ENCODE data around the gene CHSY1. TPM values are rescaled to one million over a fixed set of nuclear protein-coding genes. Genes with fewer than 3 reads are reported as not detected.

The CHSY1 gene
- total RNA-seq, 1 donor from 2014 or later, result 38.2 TPM

- H3K27ac Mint-ChIP-seq (ENCODE audit: unreplicated experiment), result no peak overlapping the region
- H3K27me3 Mint-ChIP-seq (ENCODE audit: unreplicated experiment), result peaks cover 9% of the 10 kb centered on the region
Measured at GRCh38 chr15:101266787-101267186, 14.9 kb upstream of the CHSY1 start.

DNA sequence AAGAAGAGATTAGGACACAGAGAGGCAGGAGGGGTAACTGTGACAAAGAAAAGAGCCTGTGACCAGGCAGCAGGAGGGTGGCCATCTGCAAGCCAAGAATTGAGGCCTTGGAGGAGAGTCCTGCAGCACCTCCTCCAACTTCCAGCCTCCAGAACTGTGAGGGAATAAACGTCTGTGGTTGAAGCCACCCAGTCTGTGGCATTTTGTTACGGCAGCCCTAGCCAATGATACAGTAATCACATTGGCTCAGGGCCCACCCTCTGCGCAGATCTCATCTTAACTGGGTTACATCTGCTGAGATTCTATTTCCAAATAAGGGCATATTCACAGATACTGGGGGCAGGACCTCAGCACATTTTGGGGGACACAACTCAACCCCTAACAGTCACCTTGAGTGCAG lies 14.2 kb upstream of the CHSY1 start:
- H3K27ac Mint-ChIP-seq (ENCODE audit: unreplicated experiment), result no peak overlapping the region
- no peaks in the 10 kb centered on the region for H3K4me1 Mint-ChIP-seq (ENCODE audit: low read depth, unreplicated experiment)
- peaks cover 2% of the 10 kb centered on the region for H3K9me3 Mint-ChIP-seq (ENCODE audit: unreplicated experiment)
- DNase-seq, result no peak
- no peak overlapping the region for H3K4me3 Mint-ChIP-seq (ENCODE audit: unreplicated experiment)
- no peak for TF ChIP-seq CTCF (IDR thresholded peaks at IDR 0.05; ENCODE audit: partially characterized antibody, unreplicated experiment)
- H3K36me3 Mint-ChIP-seq (ENCODE audit: unreplicated experiment), result no peaks in the 10 kb centered on the region
- peaks cover 9% of the 10 kb centered on the region for H3K27me3 Mint-ChIP-seq (ENCODE audit: unreplicated experiment)

More at GRCh38 chr15:101266787-101267186, 14.9 kb upstream of the CHSY1 start:
- no peak for DNase-seq
- TF ChIP-seq CTCF (IDR thresholded peaks at IDR 0.05; ENCODE audit: partially characterized antibody, unreplicated experiment), result no peak
- Mint-ChIP-seq H3K4me3 (ENCODE audit: unreplicated experiment) (no peak overlapping the region), H3K9me3 (ENCODE audit: unreplicated experiment) (peaks cover 2% of the 10 kb centered on the region), H3K36me3 (ENCODE audit: unreplicated experiment) (no peaks in the 10 kb centered on the region), H3K4me1 (ENCODE audit: low read depth, unreplicated experiment) (no peaks in the 10 kb centered on the region)

- Mint-ChIP-seq H3K27ac (ENCODE audit: unreplicated experiment) (no peak overlapping the region), H3K4me3 (ENCODE audit: unreplicated experiment) (no peak overlapping the region), H3K27me3 (ENCODE audit: unreplicated experiment) (peaks cover 9% of the 10 kb centered on the region), H3K36me3 (ENCODE audit: unreplicated experiment) (no peaks in the 10 kb centered on the region), H3K4me1 (ENCODE audit: low read depth, unreplicated experiment) (no peaks in the 10 kb centered on the region), H3K9me3 (ENCODE audit: unreplicated experiment) (peaks cover 2% of the 10 kb centered on the region)
- no peak for TF ChIP-seq CTCF (IDR thresholded peaks at IDR 0.05; ENCODE audit: partially characterized antibody, unreplicated experiment)
- no peak for DNase-seq
Measured at GRCh38 chr15:101264911-101265641, 13.2 kb upstream of the CHSY1 start.

DNA sequence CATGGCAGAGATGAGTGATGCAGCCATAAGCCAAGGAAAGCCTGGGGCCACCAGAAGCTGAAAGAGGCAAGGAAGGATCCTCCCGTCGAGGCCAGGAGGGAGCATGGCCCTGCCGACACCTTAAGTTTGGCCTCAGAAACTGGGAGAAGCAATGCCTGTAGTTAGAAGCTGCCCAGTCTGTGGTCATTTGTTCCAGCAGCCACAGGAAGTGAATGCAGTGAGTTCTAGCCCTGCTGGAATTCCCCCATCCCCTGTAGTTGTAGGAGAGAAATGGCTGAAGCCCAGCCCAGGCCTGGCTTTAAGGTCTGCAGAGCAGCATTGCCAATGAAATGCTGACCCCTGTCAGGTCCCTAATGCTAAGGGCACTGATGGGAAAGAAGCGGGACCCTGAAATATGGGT lies 12.2 kb upstream of the CHSY1 start:
- H3K4me1 Mint-ChIP-seq (ENCODE audit: low read depth, unreplicated experiment), result peaks cover under 1% of the 10 kb centered on the region
- no peak overlapping the region for H3K4me3 Mint-ChIP-seq (ENCODE audit: unreplicated experiment)
- no peak overlapping the region for H3K27ac Mint-ChIP-seq (ENCODE audit: unreplicated experiment)
- H3K27me3 Mint-ChIP-seq (ENCODE audit: unreplicated experiment), result peaks cover 7% of the 10 kb centered on the region
- DNase-seq, result no peak
- H3K9me3 Mint-ChIP-seq (ENCODE audit: unreplicated experiment), result peaks cover 2% of the 10 kb centered on the region
- no peaks in the 10 kb centered on the region for H3K36me3 Mint-ChIP-seq (ENCODE audit: unreplicated experiment)
- no peak for TF ChIP-seq CTCF (IDR thresholded peaks at IDR 0.05; ENCODE audit: partially characterized antibody, unreplicated experiment)

DNA sequence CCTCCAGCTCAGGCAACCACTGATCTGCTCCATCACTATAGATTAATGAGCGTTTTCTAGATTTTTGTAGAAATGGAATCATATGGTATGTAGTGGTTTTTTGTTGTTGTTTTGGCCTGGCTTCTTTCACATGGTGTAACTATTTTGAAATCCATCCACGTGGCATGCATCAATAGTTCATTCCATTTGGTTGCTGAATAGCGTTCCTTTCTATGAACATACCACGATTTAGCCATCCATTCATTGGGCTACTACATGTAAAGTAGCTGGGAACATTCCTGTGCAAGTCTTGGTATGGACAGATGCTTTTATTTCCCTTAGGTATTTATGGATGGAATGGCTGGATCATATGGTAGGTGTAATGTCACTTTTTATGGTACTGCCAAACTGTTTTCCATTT lies 10.7 kb upstream of the CHSY1 start:
- H3K4me3 Mint-ChIP-seq (ENCODE audit: unreplicated experiment), result no peak overlapping the region
- H3K27ac Mint-ChIP-seq (ENCODE audit: unreplicated experiment), result no peak overlapping the region
- no peaks in the 10 kb centered on the region for H3K36me3 Mint-ChIP-seq (ENCODE audit: unreplicated experiment)
- DNase-seq, result no peak
- TF ChIP-seq CTCF (IDR thresholded peaks at IDR 0.05; ENCODE audit: partially characterized antibody, unreplicated experiment), result no peak
- H3K9me3 Mint-ChIP-seq (ENCODE audit: unreplicated experiment), result peaks cover 2% of the 10 kb centered on the region
- H3K27me3 Mint-ChIP-seq (ENCODE audit: unreplicated experiment), result peaks cover 2% of the 10 kb centered on the region
- peaks cover 12% of the 10 kb centered on the region for H3K4me1 Mint-ChIP-seq (ENCODE audit: low read depth, unreplicated experiment)

Measured in glutamatergic neuron (in vitro differentiated cells).